Inflammatory macrophage treated with lipopolysaccharide for 4 hours (primary cell): ENCODE measurements around the gene CELA2B.

Experiments
- DNase-seq: peaks from one replicate; pipeline ENCODE4 v3.0.0-alpha.2; 2020

CELA2B gene

DNA sequence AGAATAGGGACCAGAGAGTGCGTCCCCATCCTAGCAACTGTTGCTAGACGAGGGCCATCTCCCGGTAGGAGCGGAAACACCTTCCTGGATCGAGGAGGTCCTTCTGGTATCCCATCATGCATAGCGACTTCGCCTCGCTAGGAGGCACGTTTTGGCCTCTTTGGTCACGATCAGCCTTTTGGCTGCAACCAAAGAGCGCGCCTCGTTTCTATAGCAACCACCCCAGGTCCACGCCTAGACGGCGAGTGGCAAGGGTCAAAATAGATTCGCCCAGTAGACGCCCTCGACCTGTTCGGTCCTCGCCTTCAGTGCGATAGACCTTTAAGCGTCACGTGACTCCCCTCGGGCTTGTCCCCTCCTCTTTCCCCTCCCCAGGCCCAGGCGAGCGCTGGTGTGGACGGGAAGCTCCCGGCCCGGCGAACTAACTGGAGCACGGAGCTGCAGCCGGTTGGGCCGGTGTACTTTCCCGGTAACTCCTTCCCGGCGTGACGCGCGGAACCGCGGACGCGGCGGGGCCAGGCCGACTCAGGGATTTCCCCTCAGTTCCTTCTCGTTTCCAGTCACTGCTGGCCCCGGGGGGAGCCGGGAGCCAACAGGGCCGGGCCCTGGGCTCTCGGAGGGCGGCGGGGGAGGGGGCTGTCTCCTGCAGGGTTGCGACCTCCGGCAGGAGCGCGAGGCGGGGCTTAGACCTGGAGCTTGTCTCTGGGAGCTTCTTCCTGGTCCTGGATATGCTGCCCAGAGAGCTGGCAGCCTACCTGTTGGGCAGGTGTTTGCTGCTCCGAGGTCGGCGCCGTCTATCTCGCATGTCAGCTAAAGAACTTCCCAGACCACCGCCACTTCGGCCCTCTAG lies 50.8 kb downstream of the CELA2B start, which contains the start of gene DNAJC16:
Gene DNAJC16 (plus strand): TSS at position 359 of the 850 bp plus-strand sequence. CDS start 2,258 bp downstream, outside the sequence.
- DNase-seq = peak; percentile 100

DNA sequence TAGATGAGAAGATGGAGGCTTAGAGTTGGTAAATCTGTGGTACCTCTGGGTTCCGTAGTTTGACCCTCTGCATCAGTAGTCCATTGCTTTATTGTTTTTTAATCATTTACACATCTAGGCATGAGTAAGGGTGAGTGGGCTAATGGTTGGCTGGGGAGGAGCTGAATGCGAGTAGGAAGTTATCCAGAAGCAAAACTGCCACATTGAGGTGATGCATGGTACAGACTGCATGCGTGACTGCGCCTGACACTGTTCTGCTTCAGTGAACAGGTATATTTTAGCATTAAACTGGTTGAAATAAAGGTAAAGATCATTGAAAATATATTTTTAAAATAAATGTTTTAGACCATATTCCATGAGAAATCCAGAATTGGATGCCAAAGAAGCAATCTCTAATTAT lies 55.1 kb downstream of the CELA2B start:
- no peak for DNase-seq

GRCh38 chr1:15531682-15532081 lies 55.8 kb downstream of the CELA2B start:
- peak; percentile 5 for DNase-seq

GRCh38 chr1:15538771-15539170 lies 62.9 kb downstream of the CELA2B start:
- DNase-seq = no peak

GRCh38 chr1:15540186-15540585 lies 64.3 kb downstream of the CELA2B start:
- no peak for DNase-seq
